ENCODE results near the gene ADARB1.

DNA sequence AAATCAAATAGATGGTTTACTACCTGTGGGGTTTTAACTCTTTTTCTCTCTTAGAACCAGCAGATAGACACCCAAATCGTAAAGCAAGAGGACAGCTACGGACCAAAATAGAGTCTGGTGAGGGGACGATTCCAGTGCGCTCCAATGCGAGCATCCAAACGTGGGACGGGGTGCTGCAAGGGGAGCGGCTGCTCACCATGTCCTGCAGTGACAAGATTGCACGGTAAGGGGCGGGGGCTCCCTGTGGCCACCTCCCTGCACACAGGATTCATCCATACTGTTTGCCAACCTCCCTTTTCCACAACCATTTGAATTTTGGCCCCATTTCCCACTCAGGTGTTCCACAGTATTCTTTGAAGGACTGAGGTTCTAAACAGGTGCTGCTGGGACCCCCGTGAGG lies 110.5 kb downstream of the ADARB1 start:
- TF ChIP-seq POLR2A (IDR thresholded peaks at IDR 0.05) = no peak
- TF ChIP-seq, protein P1, sequence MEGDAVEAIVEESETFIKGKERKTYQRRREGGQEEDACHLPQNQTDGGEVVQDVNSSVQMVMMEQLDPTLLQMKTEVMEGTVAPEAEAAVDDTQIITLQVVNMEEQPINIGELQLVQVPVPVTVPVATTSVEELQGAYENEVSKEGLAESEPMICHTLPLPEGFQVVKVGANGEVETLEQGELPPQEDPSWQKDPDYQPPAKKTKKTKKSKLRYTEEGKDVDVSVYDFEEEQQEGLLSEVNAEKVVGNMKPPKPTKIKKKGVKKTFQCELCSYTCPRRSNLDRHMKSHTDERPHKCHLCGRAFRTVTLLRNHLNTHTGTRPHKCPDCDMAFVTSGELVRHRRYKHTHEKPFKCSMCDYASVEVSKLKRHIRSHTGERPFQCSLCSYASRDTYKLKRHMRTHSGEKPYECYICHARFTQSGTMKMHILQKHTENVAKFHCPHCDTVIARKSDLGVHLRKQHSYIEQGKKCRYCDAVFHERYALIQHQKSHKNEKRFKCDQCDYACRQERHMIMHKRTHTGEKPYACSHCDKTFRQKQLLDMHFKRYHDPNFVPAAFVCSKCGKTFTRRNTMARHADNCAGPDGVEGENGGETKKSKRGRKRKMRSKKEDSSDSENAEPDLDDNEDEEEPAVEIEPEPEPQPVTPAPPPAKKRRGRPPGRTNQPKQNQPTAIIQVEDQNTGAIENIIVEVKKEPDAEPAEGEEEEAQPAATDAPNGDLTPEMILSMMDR (IDR thresholded peaks at IDR 0.05) = no peak

Data from ovary (tissue), 3 donors.